ENCODE results near the gene IL15. TPM values are rescaled to one million over a fixed set of nuclear protein-coding genes. Genes with fewer than 3 reads are reported as not detected.

Gene IL15
- polyA plus RNA-seq, 2 donors: 2.8 to 6.5 TPM

DNA sequence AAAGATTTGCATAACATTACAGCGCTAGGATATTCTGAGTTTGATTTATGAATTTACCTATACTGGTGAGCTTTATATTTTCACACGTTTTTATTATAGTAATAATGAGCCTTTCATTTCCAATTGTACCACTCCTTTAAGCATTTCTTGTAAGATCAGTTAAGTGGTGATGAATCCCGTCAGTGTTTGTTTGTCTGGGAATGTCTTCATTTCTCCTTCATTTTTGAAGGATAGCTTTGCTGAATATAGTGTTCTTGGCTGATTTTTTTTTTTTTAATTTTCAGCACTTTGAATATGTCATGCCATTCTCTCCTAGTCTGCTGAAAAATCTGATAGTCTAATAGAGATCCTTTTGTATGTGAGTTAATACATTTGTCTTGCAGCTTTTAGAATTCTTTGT is 70.1 kb downstream of the IL15 start:
- peaks cover 0 to 6% of the 10 kb centered on the region in 2 donors for H3K9me3 ChIP-seq (ENCODE audit: control insufficient read depth in 2 of 2, insufficient read depth in 1 of 2, low read depth in 1 of 2, low read length in 1 of 2)
- no peak overlapping the region for H3K4me3 ChIP-seq (ENCODE audit: low read depth in 1 of 2, low read length in 2 of 2)
- 79 to 80% methylated on average over 3 of the region's 3 CpGs for WGBS, 2 donors
- no peak overlapping the region for H3K27ac ChIP-seq (ENCODE audit: low read depth in 2 of 2, low read length in 1 of 2)
- H3K36me3 ChIP-seq (ENCODE audit: control insufficient read depth in 2 of 2, insufficient read depth in 2 of 2, low read length in 1 of 2): no peaks in the 10 kb centered on the region
- H3K4me1 ChIP-seq (ENCODE audit: control insufficient read depth in 2 of 2, insufficient read depth in 2 of 2, low read length in 1 of 2): peaks cover 0 to 3% of the 10 kb centered on the region in 2 donors
- no peaks in the 10 kb centered on the region for H3K27me3 ChIP-seq (ENCODE audit: control insufficient read depth in 1 of 2, insufficient read depth in 2 of 2, low read length in 2 of 2)

GRCh38 chr4:141711211-141711610 is 74.8 kb downstream of the IL15 start:
- Histone ChIP-seq H3K4me1 (ENCODE audit: control insufficient read depth in 2 of 2, insufficient read depth in 2 of 2, low read length in 1 of 2) (peaks cover 0 to 3% of the 10 kb centered on the region in 2 donors), H3K4me3 (ENCODE audit: low read depth in 1 of 2, low read length in 2 of 2) (no peak overlapping the region), H3K27ac (ENCODE audit: low read depth in 2 of 2, low read length in 1 of 2) (no peak overlapping the region), H3K27me3 (ENCODE audit: control insufficient read depth in 1 of 2, insufficient read depth in 2 of 2, low read length in 2 of 2) (no peaks in the 10 kb centered on the region), H3K9me3 (ENCODE audit: control insufficient read depth in 2 of 2, insufficient read depth in 1 of 2, low read depth in 1 of 2, low read length in 1 of 2) (peaks cover 0 to 6% of the 10 kb centered on the region in 2 donors), H3K36me3 (ENCODE audit: control insufficient read depth in 2 of 2, insufficient read depth in 2 of 2, low read length in 1 of 2) (no peaks in the 10 kb centered on the region)
- WGBS, 2 donors: 64 to 65% methylated on average over 1 of the region's 1 CpG

DNA sequence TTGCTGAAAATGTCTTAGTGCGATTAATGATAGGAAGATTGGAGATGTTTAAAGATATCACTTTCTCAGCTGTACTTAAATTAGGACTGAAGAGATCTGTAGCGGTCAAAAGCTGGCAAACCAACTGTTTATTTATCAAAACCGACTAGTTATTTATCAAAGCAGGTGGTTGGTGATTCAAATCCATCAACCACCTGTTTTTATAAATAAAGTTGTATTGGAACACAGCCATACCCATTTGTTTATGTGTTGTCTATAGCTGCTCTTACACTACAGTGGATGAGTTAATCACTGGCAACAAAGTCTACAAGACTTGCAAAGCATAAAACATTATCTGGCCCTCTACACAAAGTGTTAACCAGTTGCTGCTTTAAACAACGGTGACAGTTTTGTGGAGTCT is 76.8 kb downstream of the IL15 start:
- H3K9me3 ChIP-seq (ENCODE audit: control insufficient read depth in 2 of 2, insufficient read depth in 1 of 2, low read depth in 1 of 2, low read length in 1 of 2): no peaks in the 10 kb centered on the region
- H3K4me3 ChIP-seq (ENCODE audit: low read depth in 1 of 2, low read length in 2 of 2): no peak overlapping the region
- no peak overlapping the region for H3K27ac ChIP-seq (ENCODE audit: low read depth in 2 of 2, low read length in 1 of 2)
- H3K27me3 ChIP-seq (ENCODE audit: control insufficient read depth in 1 of 2, insufficient read depth in 2 of 2, low read length in 2 of 2): no peaks in the 10 kb centered on the region
- no peaks in the 10 kb centered on the region for H3K4me1 ChIP-seq (ENCODE audit: control insufficient read depth in 2 of 2, insufficient read depth in 2 of 2, low read length in 1 of 2)
- 83 to 88% methylated on average over 4 of the region's 4 CpGs for WGBS, 2 donors
- no peaks in the 10 kb centered on the region for H3K36me3 ChIP-seq (ENCODE audit: control insufficient read depth in 2 of 2, insufficient read depth in 2 of 2, low read length in 1 of 2)

GRCh38 chr4:141713771-141714445 is 77.5 kb downstream of the IL15 start:
- Histone ChIP-seq H3K9me3 (ENCODE audit: control insufficient read depth in 2 of 2, insufficient read depth in 1 of 2, low read depth in 1 of 2, low read length in 1 of 2) (no peaks in the 10 kb centered on the region), H3K4me1 (ENCODE audit: control insufficient read depth in 2 of 2, insufficient read depth in 2 of 2, low read length in 1 of 2) (no peaks in the 10 kb centered on the region), H3K4me3 (ENCODE audit: low read depth in 1 of 2, low read length in 2 of 2) (no peak overlapping the region), H3K36me3 (ENCODE audit: control insufficient read depth in 2 of 2, insufficient read depth in 2 of 2, low read length in 1 of 2) (no peaks in the 10 kb centered on the region), H3K27ac (ENCODE audit: low read depth in 2 of 2, low read length in 1 of 2) (no peak overlapping the region), H3K27me3 (ENCODE audit: control insufficient read depth in 1 of 2, insufficient read depth in 2 of 2, low read length in 2 of 2) (no peaks in the 10 kb centered on the region)
- WGBS, 2 donors: 85 to 86% methylated on average over 3 of the region's 3 CpGs

GRCh38 chr4:141719585-141719984 is 83.2 kb downstream of the IL15 start:
- no peak overlapping the region for H3K4me3 ChIP-seq (ENCODE audit: low read depth in 1 of 2, low read length in 2 of 2)
- no peaks in the 10 kb centered on the region for H3K4me1 ChIP-seq (ENCODE audit: control insufficient read depth in 2 of 2, insufficient read depth in 2 of 2, low read length in 1 of 2)
- H3K9me3 ChIP-seq (ENCODE audit: control insufficient read depth in 2 of 2, insufficient read depth in 1 of 2, low read depth in 1 of 2, low read length in 1 of 2): no peaks in the 10 kb centered on the region
- WGBS, 2 donors: 73 to 77% methylated on average over 1 of the region's 1 CpG
- no peaks in the 10 kb centered on the region for H3K27me3 ChIP-seq (ENCODE audit: control insufficient read depth in 1 of 2, insufficient read depth in 2 of 2, low read length in 2 of 2)
- no peak overlapping the region for H3K27ac ChIP-seq (ENCODE audit: low read depth in 2 of 2, low read length in 1 of 2)
- no peaks in the 10 kb centered on the region for H3K36me3 ChIP-seq (ENCODE audit: control insufficient read depth in 2 of 2, insufficient read depth in 2 of 2, low read length in 1 of 2)

DNA sequence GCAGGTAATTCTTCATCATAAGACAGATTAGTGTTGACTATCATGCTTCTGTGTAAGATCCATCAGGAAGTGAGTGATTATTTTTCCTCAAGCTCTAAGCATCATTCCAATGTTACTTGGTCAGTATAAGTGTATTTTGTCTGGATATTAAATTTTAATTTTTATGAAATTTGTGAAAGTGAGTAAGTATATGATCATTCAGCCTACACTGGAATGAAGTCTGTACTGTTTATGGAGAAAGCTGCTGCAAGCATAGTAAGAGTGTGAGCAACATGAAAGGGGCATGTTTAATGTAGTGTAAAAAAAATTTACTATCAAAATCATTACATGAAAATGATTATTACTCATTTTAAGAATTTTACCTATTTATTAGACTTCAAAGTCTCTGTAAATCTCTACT is 84.8 kb downstream of the IL15 start:
- Histone ChIP-seq H3K27me3 (ENCODE audit: control insufficient read depth in 1 of 2, insufficient read depth in 2 of 2, low read length in 2 of 2) (no peaks in the 10 kb centered on the region), H3K9me3 (ENCODE audit: control insufficient read depth in 2 of 2, insufficient read depth in 1 of 2, low read depth in 1 of 2, low read length in 1 of 2) (no peaks in the 10 kb centered on the region)

GRCh38 chr4:141724646-141725045 is 88.3 kb downstream of the IL15 start:
- no peaks in the 10 kb centered on the region for H3K27me3 ChIP-seq (ENCODE audit: control insufficient read depth in 1 of 2, insufficient read depth in 2 of 2, low read length in 2 of 2)
- no peak overlapping the region for H3K27ac ChIP-seq (ENCODE audit: low read depth in 2 of 2, low read length in 1 of 2)
- no peaks in the 10 kb centered on the region for H3K4me1 ChIP-seq (ENCODE audit: control insufficient read depth in 2 of 2, insufficient read depth in 2 of 2, low read length in 1 of 2)
- H3K36me3 ChIP-seq (ENCODE audit: control insufficient read depth in 2 of 2, insufficient read depth in 2 of 2, low read length in 1 of 2): no peaks in the 10 kb centered on the region
- H3K9me3 ChIP-seq (ENCODE audit: control insufficient read depth in 2 of 2, insufficient read depth in 1 of 2, low read depth in 1 of 2, low read length in 1 of 2): no peaks in the 10 kb centered on the region
- no peak overlapping the region for H3K4me3 ChIP-seq (ENCODE audit: low read depth in 1 of 2, low read length in 2 of 2)

More for the DNA sequence above, 84.8 kb downstream of the IL15 start:
- Histone ChIP-seq H3K4me1 (ENCODE audit: control insufficient read depth in 2 of 2, insufficient read depth in 2 of 2, low read length in 1 of 2) (no peaks in the 10 kb centered on the region), H3K4me3 (ENCODE audit: low read depth in 1 of 2, low read length in 2 of 2) (no peak overlapping the region), H3K27ac (ENCODE audit: low read depth in 2 of 2, low read length in 1 of 2) (no peak overlapping the region), H3K36me3 (ENCODE audit: control insufficient read depth in 2 of 2, insufficient read depth in 2 of 2, low read length in 1 of 2) (no peaks in the 10 kb centered on the region)

DNA sequence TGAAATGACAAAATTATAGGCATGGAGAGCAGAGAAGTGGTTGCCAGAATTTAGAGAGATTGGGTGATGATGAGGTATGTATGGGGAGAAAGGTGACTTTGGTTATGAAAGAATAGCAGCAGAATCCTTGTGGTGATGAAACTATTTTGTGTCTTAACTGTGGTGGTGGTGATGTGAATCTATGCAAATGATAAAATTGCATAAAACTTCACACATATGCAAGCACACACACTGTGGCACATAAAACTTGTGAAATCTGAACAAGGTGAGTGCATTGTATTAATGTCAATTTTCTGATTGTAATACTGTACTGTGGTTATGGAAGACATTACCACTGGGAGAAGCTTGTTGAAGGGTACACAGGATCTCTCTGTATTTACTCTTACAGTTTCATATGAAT is 91.0 kb downstream of the IL15 start:
- H3K36me3 ChIP-seq (ENCODE audit: control insufficient read depth in 2 of 2, insufficient read depth in 2 of 2, low read length in 1 of 2): peaks cover 0 to 3% of the 10 kb centered on the region in 2 donors
- no peaks in the 10 kb centered on the region for H3K27me3 ChIP-seq (ENCODE audit: control insufficient read depth in 1 of 2, insufficient read depth in 2 of 2, low read length in 2 of 2)
- no peaks in the 10 kb centered on the region for H3K9me3 ChIP-seq (ENCODE audit: control insufficient read depth in 2 of 2, insufficient read depth in 1 of 2, low read depth in 1 of 2, low read length in 1 of 2)
- H3K4me3 ChIP-seq (ENCODE audit: low read depth in 1 of 2, low read length in 2 of 2): no peak overlapping the region
- no peaks in the 10 kb centered on the region for H3K4me1 ChIP-seq (ENCODE audit: control insufficient read depth in 2 of 2, insufficient read depth in 2 of 2, low read length in 1 of 2)
- no peak overlapping the region for H3K27ac ChIP-seq (ENCODE audit: low read depth in 2 of 2, low read length in 1 of 2)

- H3K27me3 ChIP-seq (ENCODE audit: control insufficient read depth in 1 of 2, insufficient read depth in 2 of 2, low read length in 2 of 2): no peaks in the 10 kb centered on the region
- H3K36me3 ChIP-seq (ENCODE audit: control insufficient read depth in 2 of 2, insufficient read depth in 2 of 2, low read length in 1 of 2): peaks cover 0 to 3% of the 10 kb centered on the region in 2 donors
- no peak overlapping the region for H3K4me3 ChIP-seq (ENCODE audit: low read depth in 1 of 2, low read length in 2 of 2)
- no peak overlapping the region for H3K27ac ChIP-seq (ENCODE audit: low read depth in 2 of 2, low read length in 1 of 2)
- no peaks in the 10 kb centered on the region for H3K9me3 ChIP-seq (ENCODE audit: control insufficient read depth in 2 of 2, insufficient read depth in 1 of 2, low read depth in 1 of 2, low read length in 1 of 2)
- H3K4me1 ChIP-seq (ENCODE audit: control insufficient read depth in 2 of 2, insufficient read depth in 2 of 2, low read length in 1 of 2): no peaks in the 10 kb centered on the region
These were observed 94.4 kb downstream of the IL15 start for GRCh38 chr4:141730805-141731204.

GRCh38 chr4:141731481-141731880 is 95.1 kb downstream of the IL15 start:
- Histone ChIP-seq H3K36me3 (ENCODE audit: control insufficient read depth in 2 of 2, insufficient read depth in 2 of 2, low read length in 1 of 2) (peaks cover 0 to 3% of the 10 kb centered on the region in 2 donors), H3K4me3 (ENCODE audit: low read depth in 1 of 2, low read length in 2 of 2) (no peak overlapping the region), H3K27ac (ENCODE audit: low read depth in 2 of 2, low read length in 1 of 2) (no peak overlapping the region), H3K27me3 (ENCODE audit: control insufficient read depth in 1 of 2, insufficient read depth in 2 of 2, low read length in 2 of 2) (no peaks in the 10 kb centered on the region), H3K9me3 (ENCODE audit: control insufficient read depth in 2 of 2, insufficient read depth in 1 of 2, low read depth in 1 of 2, low read length in 1 of 2) (no peaks in the 10 kb centered on the region), H3K4me1 (ENCODE audit: control insufficient read depth in 2 of 2, insufficient read depth in 2 of 2, low read length in 1 of 2) (no peaks in the 10 kb centered on the region)
- 93% methylated on average over 4 of the region's 4 CpGs for WGBS, 2 donors
